Rectal smooth muscle tissue (tissue), 1 donor: ENCODE data around the gene SLC6A7.
"Not testable (repeated sequence)": the region's sequence is repeated elsewhere in the genome, so short reads cannot be mapped to it uniquely, and the experiment has no call there.

Experiments
- H3K27ac ChIP-seq: one replicate; pipeline ENCODE4 v1.7.0; 2013; ENCODE audit warnings: low read depth, low read length, inconsistent platforms
- H3K27me3 ChIP-seq: one replicate; pipeline ENCODE4 v1.7.0; 2013; ENCODE audit warnings: low read length; ENCODE audit not compliant: control insufficient read depth, insufficient read depth
- H3K36me3 ChIP-seq: one replicate; pipeline ENCODE4 v1.7.0; 2013; ENCODE audit warnings: low read length; ENCODE audit not compliant: control insufficient read depth, insufficient read depth
- H3K4me1 ChIP-seq: one replicate; pipeline ENCODE4 v1.7.0; 2013; ENCODE audit warnings: low read length; ENCODE audit not compliant: control insufficient read depth, insufficient read depth
- H3K4me3 ChIP-seq: one replicate; pipeline ENCODE4 v1.7.0; 2013; ENCODE audit warnings: low read length
- H3K9ac ChIP-seq: one replicate; pipeline ENCODE4 v1.7.0; 2013; ENCODE audit warnings: low read length

Gene SLC6A7

GRCh38 chr5:150222906-150223305, 33.0 kb downstream of the SLC6A7 start:
- H3K27ac ChIP-seq = no peak overlapping the region
- H3K27me3 ChIP-seq = no peaks in the 10 kb centered on the region
- H3K4me1 ChIP-seq = no peaks in the 10 kb centered on the region
- H3K36me3 ChIP-seq = no peaks in the 10 kb centered on the region
- H3K9ac ChIP-seq = no peak overlapping the region
- H3K4me3 ChIP-seq = no peak overlapping the region

GRCh38 chr5:150223474-150223873, 33.6 kb downstream of the SLC6A7 start:
- no peaks in the 10 kb centered on the region for H3K4me1 ChIP-seq
- no peaks in the 10 kb centered on the region for H3K27me3 ChIP-seq
- no peak overlapping the region for H3K9ac ChIP-seq
- no peaks in the 10 kb centered on the region for H3K36me3 ChIP-seq
- H3K27ac ChIP-seq = no peak overlapping the region
- H3K4me3 ChIP-seq = no peak overlapping the region

GRCh38 chr5:150224483-150225027, 34.7 kb downstream of the SLC6A7 start:
- no peaks in the 10 kb centered on the region for H3K36me3 ChIP-seq

GRCh38 chr5:150227036-150227435, 37.2 kb downstream of the SLC6A7 start:
- Histone ChIP-seq H3K4me1 (no peaks in the 10 kb centered on the region), H3K27me3 (no peaks in the 10 kb centered on the region), H3K27ac (no peak overlapping the region), H3K36me3 (no peaks in the 10 kb centered on the region), H3K4me3 (no peak overlapping the region), H3K9ac (no peak overlapping the region)

More at GRCh38 chr5:150224483-150225027, 34.7 kb downstream of the SLC6A7 start:
- H3K27me3 ChIP-seq = no peaks in the 10 kb centered on the region
- no peak overlapping the region for H3K9ac ChIP-seq
- H3K4me3 ChIP-seq = no peak overlapping the region
- H3K27ac ChIP-seq = no peak overlapping the region
- no peaks in the 10 kb centered on the region for H3K4me1 ChIP-seq

- H3K27ac ChIP-seq = no peak overlapping the region
Observed at GRCh38 chr5:150227606-150228273, 37.9 kb downstream of the SLC6A7 start.

GRCh38 chr5:150229571-150229970, 39.7 kb downstream of the SLC6A7 start:
- Histone ChIP-seq H3K27me3 (no peaks in the 10 kb centered on the region), H3K9ac (no peak overlapping the region), H3K27ac (no peak overlapping the region), H3K4me1 (no peaks in the 10 kb centered on the region), H3K36me3 (no peaks in the 10 kb centered on the region), H3K4me3 (no peak overlapping the region)

More at GRCh38 chr5:150227606-150228273, 37.9 kb downstream of the SLC6A7 start:
- Histone ChIP-seq H3K36me3 (no peaks in the 10 kb centered on the region), H3K27me3 (no peaks in the 10 kb centered on the region), H3K4me1 (no peaks in the 10 kb centered on the region), H3K9ac (no peak overlapping the region), H3K4me3 (no peak overlapping the region)

GRCh38 chr5:150230842-150231241, 41.0 kb downstream of the SLC6A7 start:
- Histone ChIP-seq H3K4me3 (no peak overlapping the region), H3K27me3 (no peaks in the 10 kb centered on the region), H3K36me3 (no peaks in the 10 kb centered on the region), H3K9ac (no peak overlapping the region), H3K27ac (no peak overlapping the region), H3K4me1 (no peaks in the 10 kb centered on the region)

- H3K27ac ChIP-seq, H3K27me3 ChIP-seq, H3K9ac ChIP-seq, H3K36me3 ChIP-seq, H3K4me1 ChIP-seq, H3K4me3 ChIP-seq: not testable (repeated sequence)
Observed at GRCh38 chr5:150233706-150234105, 43.8 kb downstream of the SLC6A7 start.

GRCh38 chr5:150234576-150235499, 45.0 kb downstream of the SLC6A7 start:
- Histone ChIP-seq H3K9ac (no peak overlapping the region), H3K27ac (no peak overlapping the region)

GRCh38 chr5:150235500-150235854, 45.6 kb downstream of the SLC6A7 start:
- Histone ChIP-seq H3K4me1 (no peaks in the 10 kb centered on the region), H3K4me3 (no peak overlapping the region)

More at GRCh38 chr5:150234576-150235499, 45.0 kb downstream of the SLC6A7 start:
- Histone ChIP-seq H3K4me3 (no peak overlapping the region), H3K4me1 (no peaks in the 10 kb centered on the region), H3K36me3 (no peaks in the 10 kb centered on the region), H3K27me3 (no peaks in the 10 kb centered on the region)

GRCh38 chr5:150236313-150236712, 46.5 kb downstream of the SLC6A7 start:
- Histone ChIP-seq H3K27ac (no peak overlapping the region), H3K27me3 (no peaks in the 10 kb centered on the region), H3K36me3 (no peaks in the 10 kb centered on the region), H3K9ac (no peak overlapping the region), H3K4me3 (no peak overlapping the region), H3K4me1 (no peaks in the 10 kb centered on the region)

More at GRCh38 chr5:150235500-150235854, 45.6 kb downstream of the SLC6A7 start:
- Histone ChIP-seq H3K27ac (no peak overlapping the region), H3K9ac (no peak overlapping the region), H3K27me3 (no peaks in the 10 kb centered on the region), H3K36me3 (no peaks in the 10 kb centered on the region)

- Histone ChIP-seq H3K9ac (no peak overlapping the region), H3K4me1 (no peaks in the 10 kb centered on the region)
Observed at GRCh38 chr5:150236981-150237754, 47.3 kb downstream of the SLC6A7 start.

More at GRCh38 chr5:150236981-150237754, 47.3 kb downstream of the SLC6A7 start:
- Histone ChIP-seq H3K27me3 (no peaks in the 10 kb centered on the region), H3K36me3 (no peaks in the 10 kb centered on the region), H3K27ac (no peak overlapping the region), H3K4me3 (no peak overlapping the region)
